ENCODE data around the gene OR52E5. TPM values are rescaled to one million over a fixed set of nuclear protein-coding genes. Genes with fewer than 3 reads are reported as not detected.

Gene OR52E5
- total RNA-seq, 1 donor from 2014 or later: not detected

DNA sequence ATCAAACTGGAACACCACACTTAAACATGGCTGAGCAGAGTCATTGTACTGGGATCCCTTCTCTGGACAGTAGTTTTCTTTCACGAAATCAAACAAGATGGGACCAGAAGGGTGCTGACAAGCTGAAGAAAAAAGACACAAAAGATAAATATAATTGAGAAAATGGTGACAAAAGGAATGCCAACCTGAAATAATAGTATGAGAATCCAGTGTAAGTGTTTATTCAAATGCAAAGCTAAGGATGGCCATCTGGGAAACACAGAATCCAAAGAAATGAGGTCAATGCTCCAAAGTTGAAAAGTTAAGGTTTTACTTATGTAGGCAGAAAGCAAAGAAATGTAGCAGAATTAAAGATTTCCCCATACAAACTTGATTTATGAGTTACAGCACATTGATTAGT lies 5.3 kb upstream of the OR52E5 start:
- no peak overlapping the region for H3K4me3 Mint-ChIP-seq (ENCODE audit: unreplicated experiment)
- no peak overlapping the region for H3K27ac Mint-ChIP-seq (ENCODE audit: unreplicated experiment)
- DNase-seq (ENCODE audit: low spot score): no peak
- TF ChIP-seq, protein P1, sequence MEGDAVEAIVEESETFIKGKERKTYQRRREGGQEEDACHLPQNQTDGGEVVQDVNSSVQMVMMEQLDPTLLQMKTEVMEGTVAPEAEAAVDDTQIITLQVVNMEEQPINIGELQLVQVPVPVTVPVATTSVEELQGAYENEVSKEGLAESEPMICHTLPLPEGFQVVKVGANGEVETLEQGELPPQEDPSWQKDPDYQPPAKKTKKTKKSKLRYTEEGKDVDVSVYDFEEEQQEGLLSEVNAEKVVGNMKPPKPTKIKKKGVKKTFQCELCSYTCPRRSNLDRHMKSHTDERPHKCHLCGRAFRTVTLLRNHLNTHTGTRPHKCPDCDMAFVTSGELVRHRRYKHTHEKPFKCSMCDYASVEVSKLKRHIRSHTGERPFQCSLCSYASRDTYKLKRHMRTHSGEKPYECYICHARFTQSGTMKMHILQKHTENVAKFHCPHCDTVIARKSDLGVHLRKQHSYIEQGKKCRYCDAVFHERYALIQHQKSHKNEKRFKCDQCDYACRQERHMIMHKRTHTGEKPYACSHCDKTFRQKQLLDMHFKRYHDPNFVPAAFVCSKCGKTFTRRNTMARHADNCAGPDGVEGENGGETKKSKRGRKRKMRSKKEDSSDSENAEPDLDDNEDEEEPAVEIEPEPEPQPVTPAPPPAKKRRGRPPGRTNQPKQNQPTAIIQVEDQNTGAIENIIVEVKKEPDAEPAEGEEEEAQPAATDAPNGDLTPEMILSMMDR (IDR thresholded peaks at IDR 0.05): no peak
- H3K4me1 Mint-ChIP-seq (ENCODE audit: low read depth): no peaks in the 10 kb centered on the region
- H3K27me3 Mint-ChIP-seq (ENCODE audit: low read depth): peaks cover 16% of the 10 kb centered on the region
- H3K36me3 Mint-ChIP-seq (ENCODE audit: low read depth): no peaks in the 10 kb centered on the region
- H3K9me3 Mint-ChIP-seq (ENCODE audit: low read depth): no peaks in the 10 kb centered on the region

DNA sequence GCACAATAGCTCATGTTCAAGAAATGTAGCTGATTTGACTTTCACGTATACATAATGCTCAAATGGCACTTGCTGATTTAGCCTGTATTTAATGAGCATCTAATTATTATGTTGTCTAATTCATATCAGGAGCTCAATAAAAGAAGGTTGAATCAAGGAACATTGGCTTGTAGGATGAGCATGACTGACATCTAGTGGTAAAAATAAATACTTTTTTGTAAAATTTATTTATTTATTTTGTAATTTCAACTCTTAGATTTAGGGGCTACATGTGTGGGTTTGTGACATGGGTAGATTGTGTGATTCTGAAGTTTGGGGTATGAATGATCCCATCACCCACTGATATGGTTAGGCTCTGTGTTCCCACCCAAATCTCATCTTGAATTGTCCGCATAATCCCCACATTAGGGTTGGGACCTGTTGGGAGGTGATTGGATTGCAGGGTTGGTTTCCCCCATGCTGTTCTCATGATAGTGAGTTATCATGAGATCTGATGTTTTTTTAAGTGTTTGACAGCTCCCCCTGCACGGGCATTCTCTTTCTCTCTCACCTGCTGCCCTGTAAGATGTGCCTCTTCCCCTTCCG lies 1.7 kb upstream of the OR52E5 start:
- no peaks in the 10 kb centered on the region for H3K9me3 Mint-ChIP-seq (ENCODE audit: low read depth)
- no peak overlapping the region for H3K4me3 Mint-ChIP-seq (ENCODE audit: unreplicated experiment)
- peaks cover 22% of the 10 kb centered on the region for H3K27me3 Mint-ChIP-seq (ENCODE audit: low read depth)
- DNase-seq (ENCODE audit: low spot score): no peak
- H3K27ac Mint-ChIP-seq (ENCODE audit: unreplicated experiment): no peak overlapping the region
- no peaks in the 10 kb centered on the region for H3K4me1 Mint-ChIP-seq (ENCODE audit: low read depth)
- no peaks in the 10 kb centered on the region for H3K36me3 Mint-ChIP-seq (ENCODE audit: low read depth)
- TF ChIP-seq, protein P1 (IDR thresholded peaks at IDR 0.05): peak; percentile 85

GRCh38 chr11:5899534-5899933 lies 6.5 kb downstream of the OR52E5 start:
- H3K27me3 Mint-ChIP-seq (ENCODE audit: low read depth): peaks cover 1% of the 10 kb centered on the region
- H3K27ac Mint-ChIP-seq (ENCODE audit: unreplicated experiment): no peak overlapping the region
- TF ChIP-seq, protein P1 (IDR thresholded peaks at IDR 0.05): no peak
- DNase-seq (ENCODE audit: low spot score): no peak
- H3K4me3 Mint-ChIP-seq (ENCODE audit: unreplicated experiment): no peak overlapping the region
- peaks cover 6% of the 10 kb centered on the region for H3K9me3 Mint-ChIP-seq (ENCODE audit: low read depth)
- H3K4me1 Mint-ChIP-seq (ENCODE audit: low read depth): no peaks in the 10 kb centered on the region
- H3K36me3 Mint-ChIP-seq (ENCODE audit: low read depth): no peaks in the 10 kb centered on the region

- Mint-ChIP-seq H3K27me3 (ENCODE audit: low read depth) (no peaks in the 10 kb centered on the region), H3K36me3 (ENCODE audit: low read depth) (no peaks in the 10 kb centered on the region), H3K4me3 (ENCODE audit: unreplicated experiment) (no peak overlapping the region), H3K27ac (ENCODE audit: unreplicated experiment) (no peak overlapping the region), H3K9me3 (ENCODE audit: low read depth) (peaks cover 27% of the 10 kb centered on the region), H3K4me1 (ENCODE audit: low read depth) (no peaks in the 10 kb centered on the region)
- TF ChIP-seq, protein P1 (IDR thresholded peaks at IDR 0.05): no peak
- DNase-seq (ENCODE audit: low spot score): no peak
Observed at GRCh38 chr11:5910540-5910939, 17.5 kb downstream of the OR52E5 start.

- no peak overlapping the region for H3K27ac Mint-ChIP-seq (ENCODE audit: unreplicated experiment)
- DNase-seq (ENCODE audit: low spot score): no peak
- no peaks in the 10 kb centered on the region for H3K4me1 Mint-ChIP-seq (ENCODE audit: low read depth)
- no peaks in the 10 kb centered on the region for H3K36me3 Mint-ChIP-seq (ENCODE audit: low read depth)
- H3K4me3 Mint-ChIP-seq (ENCODE audit: unreplicated experiment): no peak overlapping the region
- TF ChIP-seq, protein P1 (IDR thresholded peaks at IDR 0.05): no peak
- H3K27me3 Mint-ChIP-seq (ENCODE audit: low read depth): no peaks in the 10 kb centered on the region
- peaks cover 38% of the 10 kb centered on the region for H3K9me3 Mint-ChIP-seq (ENCODE audit: low read depth)
Observed at GRCh38 chr11:5922749-5923426, 29.9 kb downstream of the OR52E5 start.

Data from chondrocyte (in vitro differentiated cells).